ENCODE measurements around the gene LEF1.
A peak's percentile ranks its signal among the peaks of the same experiment; 100 is the strongest.

Gene LEF1

DNA sequence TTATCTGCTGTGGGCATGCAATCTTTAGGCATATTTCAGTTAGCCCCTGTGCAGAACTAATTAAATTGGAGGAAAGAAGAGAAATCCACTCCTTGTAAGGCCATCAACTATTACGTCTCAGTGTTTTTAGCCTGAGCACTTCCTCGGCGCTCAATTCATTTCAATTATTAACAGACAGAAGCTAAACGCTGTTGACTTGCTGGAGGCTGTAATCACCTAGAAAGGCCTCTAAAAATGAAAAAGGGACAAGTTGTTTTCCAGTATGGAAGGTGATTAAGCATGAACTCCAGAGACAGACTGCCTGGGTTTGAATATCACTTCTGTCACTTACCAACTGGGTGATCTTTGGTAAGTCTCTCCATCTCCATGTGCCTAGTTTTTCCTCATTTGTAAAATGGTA lies 59.6 kb downstream of the LEF1 start:
- no peak for DNase-seq

DNA sequence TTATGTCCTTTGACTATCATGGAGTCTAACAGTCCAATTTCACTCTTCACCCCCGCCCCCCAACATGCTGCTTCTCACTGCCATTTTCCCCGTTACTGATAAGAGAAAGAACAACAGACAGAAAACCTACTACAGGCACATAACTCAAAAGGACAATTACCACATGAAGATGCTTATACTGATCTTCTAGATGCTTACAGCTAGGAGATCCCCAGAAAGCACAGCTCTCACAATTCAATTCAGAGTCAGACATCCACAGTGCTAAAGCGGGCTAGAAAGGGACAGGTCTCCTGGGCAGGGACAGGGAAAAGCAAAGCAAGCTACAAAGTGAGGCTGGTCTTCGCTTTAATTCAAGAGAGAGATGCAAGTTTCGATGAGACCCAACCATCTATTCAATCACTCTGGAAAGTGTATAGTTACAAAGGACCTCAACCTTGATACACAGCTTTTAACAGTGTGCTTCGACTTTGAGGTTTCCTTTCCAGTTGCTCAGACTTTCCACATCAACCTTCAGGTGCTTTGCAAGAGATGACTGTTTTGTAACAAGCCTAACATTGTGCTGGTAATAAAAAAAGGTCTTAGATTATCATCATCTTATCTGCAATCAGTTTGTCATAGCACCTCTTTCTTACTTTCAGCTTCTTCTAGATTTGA lies 60.9 kb downstream of the LEF1 start:
- peak; percentile 65 for DNase-seq

DNA sequence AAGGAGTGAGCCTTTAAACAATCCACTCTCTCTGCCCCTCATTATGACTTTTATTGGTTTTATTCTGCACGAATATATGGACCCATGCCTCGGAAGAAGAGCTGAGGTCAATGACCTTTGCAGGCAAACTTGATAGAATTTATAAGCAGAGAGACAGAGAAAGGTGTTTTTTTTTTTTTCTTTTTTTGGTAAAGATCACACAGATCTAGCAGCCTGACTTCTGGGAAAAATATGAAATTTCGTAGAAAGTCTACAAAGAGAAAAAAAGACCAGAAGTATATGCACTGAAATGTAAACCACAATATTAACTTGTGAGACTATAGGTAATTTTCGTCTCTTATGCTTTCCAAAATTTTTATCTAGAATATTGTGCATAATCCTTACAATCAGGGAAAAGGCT lies 61.6 kb downstream of the LEF1 start:
- DNase-seq, result no peak

DNA sequence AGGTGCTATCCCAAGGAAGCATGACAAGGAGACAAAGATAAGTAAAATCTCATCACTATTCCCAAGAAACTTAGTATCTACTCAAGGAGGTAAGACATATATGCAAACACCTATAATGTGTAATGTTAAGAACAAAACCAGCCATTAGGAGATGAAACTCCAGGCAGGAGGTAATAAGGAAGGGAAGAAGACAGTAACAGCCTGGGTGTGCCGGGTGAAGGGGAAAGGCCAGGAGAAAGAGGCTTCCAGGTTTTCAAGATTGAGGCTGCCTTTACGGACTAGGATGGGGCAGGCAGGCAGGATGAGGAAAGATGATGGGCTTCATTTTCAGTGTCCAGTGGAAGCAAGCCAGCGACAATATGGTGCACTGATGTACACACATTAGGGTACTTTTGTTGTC lies 62.5 kb downstream of the LEF1 start:
- no peak for DNase-seq

DNA sequence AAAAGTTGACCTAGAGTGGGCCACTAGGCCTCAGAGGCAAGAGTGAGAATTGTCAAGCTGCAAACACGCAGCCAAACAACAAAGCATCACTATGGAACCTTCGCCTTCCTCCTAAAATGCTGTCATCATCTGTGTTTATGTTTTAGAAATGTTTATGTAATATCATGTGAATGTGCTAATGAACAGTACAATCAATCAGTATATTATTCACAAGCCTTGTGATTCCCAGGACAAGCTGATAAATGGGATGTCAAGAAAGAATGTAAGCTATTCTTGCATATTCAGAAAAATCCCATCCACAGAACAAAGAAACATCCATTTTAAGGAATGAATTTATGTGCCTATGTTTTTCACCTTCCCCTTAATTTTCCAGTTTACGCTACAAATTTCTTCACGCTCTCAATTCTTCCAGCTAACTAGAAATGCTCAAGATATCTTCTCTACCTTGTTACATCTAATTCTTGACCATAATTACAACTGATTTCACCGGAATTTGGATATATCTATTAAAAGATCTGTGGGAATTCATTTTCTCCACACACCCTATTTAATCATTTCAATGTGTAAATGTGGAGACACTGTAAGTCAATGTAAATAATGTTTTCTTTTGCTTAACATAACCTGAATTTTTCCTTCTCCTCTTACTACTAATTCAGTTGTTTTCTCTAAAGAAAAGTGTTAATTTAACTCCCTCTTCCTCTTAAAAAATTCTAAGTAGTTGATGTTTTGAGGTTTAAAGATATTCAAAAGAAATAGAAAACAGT lies 65.5 kb downstream of the LEF1 start:
- no peak for DNase-seq

DNA sequence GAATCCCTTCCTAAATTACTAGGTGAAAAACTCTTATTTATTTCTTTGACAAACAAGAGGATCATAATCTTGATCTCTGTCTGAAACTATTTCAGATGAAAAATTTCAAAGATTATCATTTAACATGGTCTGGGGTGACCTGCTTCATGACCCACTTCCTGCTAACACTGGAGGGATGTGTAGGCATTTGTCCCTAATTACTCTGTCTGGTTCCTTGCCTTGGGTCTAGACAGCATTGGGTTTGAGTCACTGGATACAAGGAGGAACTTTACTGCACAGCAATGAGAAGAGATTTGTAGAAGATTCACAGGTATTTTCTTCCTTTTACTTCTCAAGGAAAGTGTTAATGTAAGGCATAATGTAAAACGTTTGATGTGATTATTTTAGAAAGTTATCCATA lies 67.9 kb downstream of the LEF1 start:
- no peak for DNase-seq

DNA sequence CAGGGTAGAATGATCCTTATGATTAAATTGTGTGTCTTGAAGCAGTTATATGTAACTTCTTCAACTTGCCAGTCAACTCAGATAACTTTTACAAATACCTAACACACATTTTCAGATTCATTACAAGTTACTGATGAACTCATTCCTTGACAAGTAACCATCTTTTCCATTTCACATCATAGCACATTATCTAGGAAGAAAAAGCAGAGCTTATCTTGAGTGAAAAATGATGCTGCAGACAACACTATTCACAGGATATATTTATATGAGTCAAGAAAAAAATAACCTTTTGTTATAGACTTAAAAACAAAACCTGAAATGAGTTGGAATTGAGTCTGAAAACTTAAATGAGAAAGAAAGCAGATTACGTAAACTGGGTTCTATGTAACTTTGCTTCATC lies 68.9 kb downstream of the LEF1 start:
- DNase-seq, result no peak

DNA sequence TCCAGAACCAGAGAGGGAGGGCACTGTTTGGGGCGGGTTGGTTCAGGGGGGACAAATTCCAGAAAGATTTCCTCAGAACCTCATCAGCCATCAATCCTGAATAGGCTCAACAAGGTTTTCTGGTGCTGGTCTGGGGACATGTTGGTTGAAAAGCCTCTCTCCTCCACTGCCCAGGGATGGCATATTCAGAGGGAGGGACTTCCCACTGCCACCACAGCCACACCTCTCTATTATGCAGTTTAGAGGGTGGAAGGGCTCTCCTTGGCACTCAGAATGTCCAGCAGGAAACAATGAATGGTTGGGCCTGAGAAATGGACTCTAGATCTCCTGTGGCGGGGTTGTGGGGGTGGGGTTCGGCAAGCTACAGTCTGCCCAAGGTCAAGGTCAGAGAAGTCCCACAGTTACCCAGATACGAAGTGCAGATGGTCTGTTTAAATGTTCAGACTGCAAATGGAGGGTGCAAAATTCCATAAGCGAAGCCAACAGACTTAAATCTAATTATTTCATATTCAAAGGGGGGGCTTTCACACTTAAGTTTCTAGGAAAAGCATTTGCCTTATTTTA lies 70.7 kb downstream of the LEF1 start:
- DNase-seq, result no peak

DNA sequence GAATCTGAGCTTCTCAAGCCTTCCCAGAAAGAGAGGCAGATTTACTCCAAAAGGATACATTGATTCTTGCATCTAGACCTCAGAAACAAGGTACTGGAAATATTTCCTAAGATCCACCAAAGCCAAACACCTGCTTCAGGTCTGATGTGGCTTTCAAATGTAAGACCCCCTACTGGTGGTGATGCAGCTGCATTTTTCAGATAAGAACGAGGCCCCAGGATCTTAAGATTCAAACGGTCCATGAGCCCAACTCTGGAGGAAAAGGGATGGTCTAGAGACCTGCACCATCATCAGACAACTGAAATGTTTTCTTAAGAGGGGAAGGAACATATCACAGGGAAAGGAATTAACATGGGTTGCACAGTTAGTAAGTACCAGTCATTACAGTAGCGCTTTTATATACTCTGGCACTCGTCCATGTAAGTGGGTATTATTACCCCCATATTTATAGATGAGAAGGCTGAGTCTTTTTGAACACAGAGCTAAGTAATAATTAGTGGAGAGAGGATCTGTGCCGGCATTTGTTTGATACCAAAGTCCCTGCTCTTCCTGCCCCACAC lies 73.7 kb downstream of the LEF1 start:
- DNase-seq, result no peak

DNA sequence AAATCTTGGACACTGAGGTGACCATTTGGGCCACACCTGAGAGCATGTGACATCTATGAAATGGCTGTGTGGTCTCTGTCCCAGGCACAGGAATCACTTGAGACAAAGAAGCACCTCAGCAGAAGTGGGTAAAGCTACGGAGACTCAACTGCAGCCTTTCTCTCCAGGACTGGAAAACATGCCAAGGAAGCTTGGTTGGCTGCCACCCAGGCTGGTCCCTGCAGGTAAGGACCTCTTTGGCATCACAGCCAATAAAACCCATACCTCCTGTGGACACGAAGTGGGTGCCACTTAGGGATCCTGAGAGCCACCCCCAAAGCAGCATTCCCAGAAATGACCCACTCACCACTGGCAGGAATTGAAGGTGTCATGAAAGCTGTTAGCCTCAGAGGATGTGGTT lies 74.6 kb downstream of the LEF1 start:
- DNase-seq, result no peak

DNA sequence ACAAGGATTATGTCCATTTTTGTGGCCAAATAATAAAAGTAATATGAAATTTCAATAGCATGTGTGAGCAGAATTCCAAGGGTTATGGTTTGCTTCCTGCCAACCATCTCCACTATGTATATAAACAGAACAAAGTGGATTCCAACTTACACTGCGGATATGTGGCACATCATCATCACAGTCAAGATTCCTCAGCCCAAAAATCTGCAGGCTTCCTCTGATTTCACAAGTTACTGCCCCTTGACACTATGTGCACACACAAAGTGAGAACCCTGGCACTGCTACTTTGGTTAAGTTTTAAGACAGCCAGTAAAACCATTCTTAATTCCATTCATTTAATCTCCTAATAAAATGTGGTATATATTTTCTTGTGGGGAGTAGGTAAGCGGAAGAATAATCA lies 76.4 kb downstream of the LEF1 start:
- no peak for DNase-seq

DNA sequence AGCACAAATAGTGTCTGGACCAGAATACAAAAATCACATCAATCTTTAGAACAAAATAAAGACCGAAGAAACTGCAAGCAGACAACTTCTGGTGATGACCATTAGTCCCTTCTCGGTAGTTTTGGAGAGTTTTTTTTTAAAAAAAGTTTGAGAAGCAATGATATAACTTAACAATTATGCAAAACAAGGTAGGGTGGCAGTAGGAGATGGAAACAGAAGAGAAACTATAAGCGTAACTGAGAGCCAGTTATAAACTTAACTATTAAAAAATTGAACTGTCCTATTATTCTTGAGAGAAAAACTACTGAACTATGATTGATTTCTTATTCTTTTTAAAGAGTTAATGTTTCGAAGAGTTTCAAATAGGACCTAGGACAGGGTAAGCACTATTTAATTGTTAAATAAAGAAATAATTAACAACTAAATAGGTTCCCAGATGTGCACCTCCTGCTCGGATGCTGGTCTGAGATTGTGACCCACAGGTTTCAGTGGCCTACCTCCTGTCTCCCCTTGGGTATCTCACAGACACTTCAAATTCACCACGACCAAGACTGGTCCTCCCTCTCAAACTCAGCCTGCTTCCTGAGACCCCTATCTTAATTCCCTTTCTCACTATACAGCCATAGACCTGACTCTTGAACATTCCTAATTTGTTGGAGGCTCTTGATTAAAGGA lies 81.3 kb downstream of the LEF1 start:
- no peak for DNase-seq

DNA sequence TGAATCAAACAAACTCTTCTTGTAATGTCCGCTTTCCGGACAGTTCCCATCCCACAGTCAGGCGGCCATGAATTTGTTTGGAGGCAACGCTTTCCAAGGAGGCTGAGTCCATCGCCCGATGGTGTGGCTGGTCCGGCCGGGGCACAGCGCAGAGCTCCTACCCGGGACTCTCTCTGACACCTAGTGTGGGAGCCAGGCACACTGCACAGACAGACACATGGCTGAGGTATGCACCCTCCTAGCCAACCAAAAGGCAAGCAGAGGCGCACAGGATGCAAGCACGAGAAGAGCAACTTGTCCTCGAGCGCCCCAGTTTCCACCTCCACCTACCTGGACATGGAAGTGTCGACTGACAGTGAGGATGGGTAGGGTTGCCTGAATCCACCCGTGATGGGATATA lies 87.5 kb downstream of the LEF1 start:
- peak; percentile 3 for DNase-seq

DNA sequence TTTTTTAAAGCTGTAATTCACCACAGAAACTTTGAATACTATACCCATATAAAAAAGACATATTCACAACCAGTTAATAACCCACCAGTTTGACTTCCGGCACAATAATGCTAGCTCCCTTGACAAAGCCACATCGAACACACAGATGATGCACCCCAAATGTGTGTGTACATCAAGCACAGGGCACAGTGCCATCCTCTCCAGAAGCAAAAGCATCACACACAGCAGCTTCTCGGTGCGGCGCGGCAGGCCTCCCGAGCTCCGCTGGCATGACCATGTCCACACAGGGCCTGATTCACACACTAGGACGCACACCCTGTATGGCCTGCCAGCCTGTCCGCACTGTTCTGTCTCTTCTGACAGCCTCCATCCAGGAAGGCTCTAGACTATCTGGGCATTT lies 88.0 kb downstream of the LEF1 start:
- DNase-seq, result peak; percentile 45

DNA sequence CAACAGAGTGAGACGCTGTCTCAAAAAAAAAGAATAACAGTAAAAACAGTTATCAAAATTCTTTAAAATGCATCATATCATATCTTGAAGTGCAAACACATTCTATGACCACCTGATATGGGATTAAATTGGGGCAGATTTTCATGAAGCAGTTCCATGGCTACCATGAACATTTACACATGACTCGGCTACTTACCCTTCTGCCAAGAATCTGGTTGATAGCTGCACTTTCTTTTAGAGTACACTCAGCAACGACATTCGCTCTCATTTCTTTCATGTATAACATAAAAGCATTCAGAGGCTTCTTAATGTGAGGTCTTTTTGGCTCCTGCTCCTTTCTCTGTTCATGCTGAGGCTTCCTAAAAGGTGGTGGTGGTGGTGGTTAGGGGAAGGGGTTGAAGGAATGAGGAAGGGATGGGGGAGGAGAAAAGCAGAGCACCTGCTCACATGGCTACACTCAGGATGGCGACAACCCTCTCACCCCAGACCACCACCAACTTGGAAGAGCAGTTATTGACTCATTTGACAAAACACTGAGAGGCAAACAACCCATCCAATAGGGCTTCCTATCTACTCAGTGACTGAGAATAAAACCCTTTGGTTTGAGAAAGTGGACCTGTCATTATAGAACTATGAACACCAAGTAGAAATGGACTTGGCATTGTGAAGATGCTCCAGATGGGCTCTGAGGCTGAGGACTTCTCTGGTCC lies 90.6 kb downstream of the LEF1 start:
- no peak for DNase-seq

DNA sequence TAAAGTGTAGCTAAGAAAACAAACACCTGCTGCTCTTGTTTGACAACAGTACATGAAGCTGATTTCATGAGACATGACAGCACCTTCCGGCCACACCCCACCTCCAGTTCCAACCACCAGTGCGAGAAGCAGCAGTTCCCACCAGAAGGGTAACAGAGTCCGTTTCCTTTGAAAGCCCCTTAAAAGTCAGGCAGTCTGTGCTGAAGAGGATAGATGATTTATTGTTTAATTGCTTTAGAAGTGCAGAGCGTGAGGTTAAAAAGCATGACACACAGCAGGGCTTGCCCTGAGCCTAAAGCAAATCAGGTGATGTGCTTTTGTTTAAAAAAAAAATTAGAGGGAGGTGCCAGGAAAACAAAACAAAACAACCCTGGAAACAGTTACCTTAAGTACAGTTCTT lies 96.4 kb downstream of the LEF1 start:
- peak; percentile 71 for DNase-seq

DNA sequence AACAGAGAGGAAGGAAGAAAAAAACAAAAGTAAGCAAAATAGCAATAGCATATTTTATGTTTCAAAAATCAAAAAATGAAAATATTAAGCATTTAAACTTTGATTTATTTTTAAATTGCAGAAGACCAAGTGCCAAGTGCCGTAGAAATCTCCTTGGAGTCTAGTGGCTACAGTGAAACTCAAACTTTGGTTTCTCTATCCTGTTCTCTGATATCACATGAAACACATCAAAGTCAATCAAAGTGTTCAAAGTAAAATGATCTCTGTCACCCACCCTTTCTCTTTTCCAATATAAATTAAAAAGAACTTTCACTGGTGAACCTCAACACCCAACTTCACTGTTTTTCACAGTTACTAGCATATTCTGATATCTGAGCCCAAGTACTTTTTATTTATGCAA lies 98.0 kb downstream of the LEF1 start:
- no peak for DNase-seq

DNA sequence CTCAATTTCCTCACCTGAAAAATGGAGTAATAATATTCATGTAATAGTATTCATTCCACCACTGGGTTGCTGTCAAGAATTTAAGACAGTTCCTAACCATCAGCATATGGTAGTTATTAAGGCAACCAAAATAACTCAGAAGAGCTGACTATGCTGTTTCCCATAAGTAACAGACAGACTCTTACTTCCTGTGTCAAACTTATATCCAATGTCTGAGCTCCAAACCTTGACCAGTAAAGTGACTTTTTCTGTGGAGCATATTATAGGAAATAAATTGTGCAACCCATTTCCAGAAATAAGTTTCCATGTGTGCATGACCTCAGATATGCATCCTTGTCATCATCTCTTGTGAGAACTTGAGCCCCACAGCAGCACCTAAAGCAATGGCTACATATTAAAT lies 100.3 kb downstream of the LEF1 start:
- no peak for DNase-seq

DNA sequence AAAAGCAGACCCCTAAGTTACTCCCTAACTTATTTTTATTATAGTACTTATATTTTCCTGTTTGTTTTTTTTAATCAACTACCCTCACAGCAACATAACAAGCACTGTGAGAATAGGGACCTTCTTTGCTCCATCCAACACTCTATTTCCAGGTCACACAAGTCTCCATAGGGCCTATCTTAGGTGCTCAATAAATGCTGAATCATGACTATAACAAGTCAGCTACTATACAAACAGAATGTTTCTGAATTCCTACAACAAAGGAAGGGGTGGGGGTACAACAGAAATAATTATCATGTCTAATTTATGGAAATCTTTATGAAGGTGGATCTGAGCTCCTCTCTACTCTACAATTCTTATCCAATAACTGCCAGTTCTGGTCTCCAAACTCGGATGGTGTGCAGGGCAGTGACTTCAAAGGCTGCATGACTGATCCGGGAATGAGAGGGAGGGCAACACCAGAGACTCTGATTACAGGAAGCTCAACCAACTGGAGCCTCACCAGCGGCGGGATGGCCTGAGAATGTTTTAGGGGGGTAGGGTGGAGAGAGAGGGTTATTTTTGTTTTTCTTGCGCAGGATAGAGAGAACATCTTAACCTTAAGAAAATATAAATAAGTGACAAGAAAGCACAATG lies 107.9 kb downstream of the LEF1 start:
- DNase-seq, result no peak

DNA sequence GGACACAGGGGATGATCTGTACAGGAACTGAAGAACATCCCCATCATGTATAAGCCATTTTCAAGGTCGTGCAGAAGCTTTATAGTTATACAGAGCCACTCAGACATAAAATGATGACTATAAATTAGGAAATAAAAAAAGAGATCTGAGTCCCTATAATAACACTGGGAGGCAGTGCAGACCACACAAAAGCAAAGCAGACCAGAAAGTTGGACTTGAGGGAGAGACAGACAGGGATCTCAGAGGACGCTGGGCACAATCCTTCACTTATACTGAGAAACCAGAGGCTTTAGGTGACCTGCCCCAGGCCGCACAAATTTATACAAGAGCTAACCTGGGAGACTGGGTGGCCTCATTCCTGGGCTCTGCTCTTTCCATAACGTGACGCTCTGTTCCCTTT lies 108.6 kb downstream of the LEF1 start:
- no peak for DNase-seq

DNA sequence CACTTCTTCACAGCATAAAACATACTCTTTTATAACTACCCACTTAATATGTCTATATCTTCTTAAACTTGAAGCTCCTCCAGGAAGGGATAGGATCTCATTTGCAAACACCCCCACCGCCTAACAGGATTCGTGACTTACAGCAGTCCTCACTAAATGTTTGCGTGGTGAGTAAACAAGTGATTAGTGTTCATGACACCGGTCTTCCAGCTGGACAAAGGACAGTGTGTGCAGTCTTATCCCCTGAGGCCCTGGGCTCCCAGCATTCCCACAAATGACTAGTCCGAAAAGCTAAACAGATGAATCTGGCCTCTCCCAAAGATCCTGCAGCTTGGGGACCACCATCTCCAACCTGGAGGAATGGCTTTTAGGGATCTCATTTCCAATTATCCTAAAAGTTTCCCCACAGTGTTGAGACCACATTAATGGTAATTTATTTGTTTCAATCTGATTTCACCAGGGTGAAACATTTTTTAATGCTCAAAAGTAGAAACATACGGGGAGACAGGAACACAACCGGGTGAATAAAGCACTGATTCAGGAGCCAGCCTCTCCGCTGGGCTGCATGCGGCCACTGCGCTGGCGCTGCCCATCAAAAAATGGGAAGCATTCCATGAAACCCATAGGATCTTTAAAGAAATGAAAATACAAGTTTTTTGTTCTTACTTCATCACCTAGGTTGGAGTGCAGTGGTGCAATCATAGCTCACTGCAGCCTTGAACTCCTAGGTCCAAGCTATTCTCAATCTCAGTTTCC lies 109.9 kb downstream of the LEF1 start:
- no peak for DNase-seq

DNA sequence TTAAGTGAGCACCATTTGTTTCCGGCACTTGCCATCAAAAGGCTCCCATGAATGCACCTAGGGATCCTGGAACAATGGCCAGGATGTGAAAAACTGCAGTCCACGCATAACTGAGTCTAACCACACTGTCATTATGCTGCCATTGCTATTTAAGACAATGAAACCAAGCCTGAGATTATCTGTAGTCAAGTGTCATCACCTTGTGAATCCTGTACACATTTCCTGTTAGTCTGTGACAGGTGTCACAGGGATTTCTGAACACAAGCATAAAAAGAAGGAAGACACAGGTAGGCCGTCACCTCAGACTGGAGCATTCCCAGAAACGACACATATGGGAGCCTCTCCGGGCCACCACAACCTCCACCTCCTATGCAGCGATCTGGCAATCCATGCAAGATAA lies 112.3 kb downstream of the LEF1 start:
- no peak for DNase-seq
